Measurements from ENCODE around the gene TOR1AIP2.

The TOR1AIP2 gene

DNA sequence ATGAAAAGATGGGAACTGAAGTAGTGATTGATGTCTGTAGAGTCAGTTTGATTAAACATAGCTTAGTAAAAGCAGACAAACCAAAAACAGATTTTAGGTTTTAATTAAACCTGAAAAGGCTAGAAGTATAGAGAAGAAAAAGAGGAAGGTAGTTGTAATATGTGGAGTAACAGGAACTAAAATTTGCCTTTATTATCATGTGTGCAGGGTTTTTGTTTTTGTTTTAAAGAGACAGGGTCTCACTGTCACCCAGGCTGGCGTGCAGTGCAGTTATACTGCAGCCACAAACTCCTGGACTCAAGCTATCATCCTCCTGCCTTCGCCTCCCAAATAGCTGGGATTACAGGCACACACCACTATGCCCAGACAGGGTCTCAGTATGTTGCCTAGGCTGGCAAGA is 10.5 kb upstream of the TOR1AIP2 start:
- no peak overlapping the region for H3K4me3 ChIP-seq (ENCODE audit: low read depth, low read length)
- TF ChIP-seq, protein P1, sequence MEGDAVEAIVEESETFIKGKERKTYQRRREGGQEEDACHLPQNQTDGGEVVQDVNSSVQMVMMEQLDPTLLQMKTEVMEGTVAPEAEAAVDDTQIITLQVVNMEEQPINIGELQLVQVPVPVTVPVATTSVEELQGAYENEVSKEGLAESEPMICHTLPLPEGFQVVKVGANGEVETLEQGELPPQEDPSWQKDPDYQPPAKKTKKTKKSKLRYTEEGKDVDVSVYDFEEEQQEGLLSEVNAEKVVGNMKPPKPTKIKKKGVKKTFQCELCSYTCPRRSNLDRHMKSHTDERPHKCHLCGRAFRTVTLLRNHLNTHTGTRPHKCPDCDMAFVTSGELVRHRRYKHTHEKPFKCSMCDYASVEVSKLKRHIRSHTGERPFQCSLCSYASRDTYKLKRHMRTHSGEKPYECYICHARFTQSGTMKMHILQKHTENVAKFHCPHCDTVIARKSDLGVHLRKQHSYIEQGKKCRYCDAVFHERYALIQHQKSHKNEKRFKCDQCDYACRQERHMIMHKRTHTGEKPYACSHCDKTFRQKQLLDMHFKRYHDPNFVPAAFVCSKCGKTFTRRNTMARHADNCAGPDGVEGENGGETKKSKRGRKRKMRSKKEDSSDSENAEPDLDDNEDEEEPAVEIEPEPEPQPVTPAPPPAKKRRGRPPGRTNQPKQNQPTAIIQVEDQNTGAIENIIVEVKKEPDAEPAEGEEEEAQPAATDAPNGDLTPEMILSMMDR (IDR thresholded peaks at IDR 0.05; ENCODE audit: low read depth, low read length, missing control alignments) = no peak
- DNase-seq (ENCODE audit: low read depth) = no peak

DNA sequence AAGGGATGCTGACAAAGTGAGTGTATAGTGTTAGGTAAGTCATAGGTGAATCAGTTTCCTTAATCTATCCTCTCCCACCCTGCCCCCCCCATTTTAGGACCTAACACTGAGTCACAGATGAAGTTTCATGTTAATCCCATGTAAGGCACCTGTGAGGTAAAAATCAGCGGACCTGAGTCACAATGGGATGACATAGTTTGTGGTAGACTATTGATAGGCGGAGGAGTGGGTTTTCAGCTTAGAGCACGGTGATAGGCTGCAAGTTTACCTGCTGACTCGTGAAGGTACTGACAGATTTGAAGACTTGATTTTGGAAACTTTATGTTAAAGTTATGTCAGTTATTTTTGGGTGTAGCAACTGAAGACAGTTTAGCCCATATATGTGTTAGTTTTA is 6.1 kb upstream of the TOR1AIP2 start:
- TF ChIP-seq, protein P1 (IDR thresholded peaks at IDR 0.05; ENCODE audit: low read depth, low read length, missing control alignments) = no peak
- peak; percentile 59 for DNase-seq (ENCODE audit: low read depth)
- peak overlapping the region; percentile 69 for H3K4me3 ChIP-seq (ENCODE audit: low read depth, low read length)

DNA sequence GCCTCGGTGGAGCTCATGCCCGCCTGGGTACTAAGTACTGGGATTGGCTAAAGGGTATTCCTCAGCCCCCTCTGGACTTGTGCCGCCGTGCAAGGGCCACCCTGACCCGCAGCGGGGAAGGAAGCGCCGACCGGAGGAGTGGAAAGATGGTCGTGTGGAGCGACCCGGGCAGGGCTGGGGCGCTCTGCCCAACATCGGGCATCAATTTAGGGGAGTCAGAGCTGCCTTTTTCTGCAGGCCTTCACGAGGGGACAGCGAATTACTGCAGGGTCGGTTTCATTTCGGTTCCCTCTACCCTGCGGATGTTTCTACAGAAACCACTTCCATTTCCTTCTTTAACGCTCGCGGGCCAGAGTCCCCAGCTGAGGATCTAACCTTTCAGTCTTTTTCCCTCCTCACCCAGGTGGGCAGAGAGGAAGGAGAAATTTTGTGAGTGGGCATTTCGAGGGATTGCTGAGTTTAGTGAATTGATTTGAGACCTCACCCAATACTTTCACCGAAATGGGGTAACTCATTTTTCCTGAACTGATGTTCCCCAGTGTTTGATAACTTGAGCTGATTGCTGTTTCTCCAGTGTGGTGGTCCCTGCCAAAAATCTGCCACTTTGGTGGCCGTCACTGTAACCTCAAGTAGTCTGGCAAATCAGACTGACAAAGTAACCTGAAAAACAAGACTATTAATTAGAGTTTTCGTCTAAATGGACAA is 5.6 kb upstream of the TOR1AIP2 start:
- H3K4me3 ChIP-seq (ENCODE audit: low read depth, low read length) = peak overlapping the region; percentile 69
- peak; percentile 41 for DNase-seq (ENCODE audit: low read depth)

DNA sequence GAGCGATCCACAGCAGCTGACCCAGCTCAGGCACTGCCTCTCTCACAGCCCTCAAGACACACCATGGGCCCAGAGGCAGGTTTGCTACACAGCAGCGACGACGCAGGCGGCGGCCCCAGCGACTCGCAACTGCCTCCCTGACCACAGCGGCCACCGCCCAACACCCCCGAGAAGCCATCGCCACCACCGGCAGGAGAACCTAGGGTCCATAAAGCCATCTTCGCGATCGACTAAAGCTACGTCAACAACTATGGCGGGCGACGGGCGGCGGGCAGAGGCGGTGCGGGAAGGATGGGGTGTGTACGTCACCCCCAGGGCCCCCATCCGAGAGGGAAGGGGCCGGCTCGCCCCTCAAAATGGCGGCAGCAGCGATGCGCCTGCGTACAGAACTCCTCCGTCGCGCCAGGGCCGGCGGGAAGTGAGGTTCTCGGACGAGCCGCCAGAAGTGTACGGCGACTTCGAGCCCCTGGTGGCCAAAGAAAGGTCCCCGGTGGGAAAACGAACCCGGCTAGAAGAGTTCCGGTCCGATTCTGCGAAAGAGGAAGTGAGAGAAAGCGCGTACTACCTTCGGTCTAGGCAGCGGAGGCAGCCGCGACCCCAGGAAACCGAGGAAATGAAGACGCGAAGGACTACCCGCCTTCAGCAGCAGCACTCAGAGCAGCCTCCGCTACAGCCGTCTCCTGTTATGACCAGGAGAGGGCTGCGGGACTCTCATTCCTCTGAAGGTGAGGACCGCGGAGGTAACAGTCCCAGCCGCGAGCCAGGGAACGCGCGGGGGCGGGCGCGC is 4.8 kb upstream of the TOR1AIP2 start, which contains the start of gene TOR1AIP1:
TOR1AIP1 (plus strand) TSS at position 33 of the 787 bp plus-strand sequence; CDS start at position 251, 218 bp downstream.
- peak within 1 kb of the TSS; percentile 78 for H3K4me3 ChIP-seq (ENCODE audit: low read depth, low read length)
- peak; percentile 96 for DNase-seq (ENCODE audit: low read depth)
- TF ChIP-seq, protein P1 (IDR thresholded peaks at IDR 0.05; ENCODE audit: low read depth, low read length, missing control alignments) = peak; percentile 37

More for the DNA sequence above, 5.6 kb upstream of the TOR1AIP2 start:
- TF ChIP-seq, protein P1 (IDR thresholded peaks at IDR 0.05; ENCODE audit: low read depth, low read length, missing control alignments) = no peak

DNA sequence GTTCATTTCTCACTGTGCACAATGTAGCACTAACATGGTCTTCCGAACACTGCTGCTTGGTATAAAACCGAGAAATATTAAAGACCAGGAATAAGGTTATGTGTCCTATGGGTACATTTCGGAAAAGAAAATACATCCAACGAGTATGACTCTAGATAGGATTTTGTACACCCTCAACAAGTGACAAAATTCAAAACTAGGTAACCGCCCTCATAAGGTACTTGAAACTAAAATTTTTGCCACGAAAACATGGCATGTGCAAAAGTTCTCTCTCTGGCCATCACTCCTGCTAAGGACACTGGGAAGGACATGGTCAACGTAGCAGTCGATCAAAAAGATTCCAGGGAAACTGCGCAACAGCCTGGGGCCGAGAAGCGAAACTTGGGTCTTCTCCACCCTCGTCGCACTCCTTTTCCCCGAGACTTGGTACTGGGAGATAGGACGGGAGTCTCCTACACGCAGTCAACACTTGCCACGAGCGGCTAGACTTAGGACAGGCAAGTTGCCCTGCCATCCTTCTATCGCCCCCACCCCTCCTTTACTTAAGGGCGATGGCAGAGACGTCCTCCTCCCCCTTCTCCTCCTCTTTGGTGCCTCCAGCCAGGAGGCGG is 4.1 kb upstream of the TOR1AIP2 start:
- no peak for DNase-seq (ENCODE audit: low read depth)
- H3K4me3 ChIP-seq (ENCODE audit: low read depth, low read length) = peak overlapping the region; percentile 78
- TF ChIP-seq, protein P1 (IDR thresholded peaks at IDR 0.05; ENCODE audit: low read depth, low read length, missing control alignments) = no peak

DNA sequence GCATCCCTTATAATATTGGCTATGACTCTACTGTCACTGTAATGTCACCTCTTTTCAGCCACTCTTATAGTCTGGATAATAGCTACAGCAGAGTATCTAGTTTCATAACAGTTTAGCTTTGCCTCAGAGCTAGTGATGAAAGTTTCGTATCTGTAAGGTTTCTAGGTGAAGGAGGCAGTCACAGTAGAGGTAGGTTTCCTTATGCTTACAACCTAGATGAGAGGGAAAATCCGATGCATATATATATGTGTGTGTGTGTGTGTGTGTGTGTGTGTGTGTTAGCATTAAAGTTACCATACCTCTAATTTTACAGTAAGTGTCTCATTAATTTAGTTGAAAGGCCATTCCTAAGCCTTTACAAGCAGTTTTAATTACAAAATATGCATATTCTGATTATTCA is 2.2 kb upstream of the TOR1AIP2 start:
- H3K4me3 ChIP-seq (ENCODE audit: low read depth, low read length) = no peak overlapping the region
- no peak for DNase-seq (ENCODE audit: low read depth)

More for the DNA sequence above, 2.2 kb upstream of the TOR1AIP2 start:
- TF ChIP-seq, protein P1 (IDR thresholded peaks at IDR 0.05; ENCODE audit: low read depth, low read length, missing control alignments) = no peak
